Renal cortex interstitium (tissue), 11 donors: ENCODE data around the gene NRARP. TPM values are rescaled to one million over a fixed set of nuclear protein-coding genes. Genes with fewer than 3 reads are reported as not detected.

ENCODE experiments used
- DNase-seq, 11 donors: peaks; one replicate each; pipeline ENCODE4 v3.0.0-alpha.2; 2013; ENCODE audit warnings: low read depth in 9 of 11, low spot score in 4 of 11; ENCODE audit errors: extremely low read depth in 1 of 11
- polyA plus RNA-seq, 3 donors: library from polyadenylated mRNA; unstranded; fragments of 120-200 nt; gene quantifications; one replicate each; pipeline ENCODE4 v1.2.1, GENCODE V29; 2013; ENCODE audit not compliant: insufficient read length in 3 of 3

Gene NRARP
- polyA plus RNA-seq, 3 donors, result 6.8 to 9.0 (median 7.7) TPM

GRCh38 chr9:137293482-137294090, 8.5 kb downstream of the NRARP start:
- no peak for DNase-seq

DNA sequence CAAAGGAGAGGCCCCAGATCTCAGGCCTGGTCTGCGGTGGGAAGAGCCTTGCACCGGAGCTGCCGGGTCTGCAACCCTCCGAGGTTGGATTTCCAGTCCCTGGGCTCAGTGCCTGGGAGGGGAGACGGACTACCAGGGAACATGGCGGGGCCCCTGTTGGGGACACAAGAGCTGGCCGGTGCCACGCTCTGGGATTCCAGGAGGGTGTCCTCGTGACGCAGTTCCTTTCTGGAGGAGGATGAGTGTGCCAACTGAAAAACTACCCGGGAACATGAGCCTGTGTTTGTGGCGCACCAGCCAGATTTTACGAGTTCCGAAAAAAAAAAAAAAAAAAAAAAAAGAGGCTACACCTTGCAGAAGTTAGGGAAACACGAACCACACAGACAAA, 9.0 kb downstream of the NRARP start:
- no peak for DNase-seq

- no peak for DNase-seq
Observed at GRCh38 chr9:137286975-137287383, 15.1 kb downstream of the NRARP start.

GRCh38 chr9:137281345-137282116, 20.5 kb downstream of the NRARP start:
- DNase-seq, result no peak

- DNase-seq, result no peak
Observed at GRCh38 chr9:137280474-137281344, 21.4 kb downstream of the NRARP start.

DNA sequence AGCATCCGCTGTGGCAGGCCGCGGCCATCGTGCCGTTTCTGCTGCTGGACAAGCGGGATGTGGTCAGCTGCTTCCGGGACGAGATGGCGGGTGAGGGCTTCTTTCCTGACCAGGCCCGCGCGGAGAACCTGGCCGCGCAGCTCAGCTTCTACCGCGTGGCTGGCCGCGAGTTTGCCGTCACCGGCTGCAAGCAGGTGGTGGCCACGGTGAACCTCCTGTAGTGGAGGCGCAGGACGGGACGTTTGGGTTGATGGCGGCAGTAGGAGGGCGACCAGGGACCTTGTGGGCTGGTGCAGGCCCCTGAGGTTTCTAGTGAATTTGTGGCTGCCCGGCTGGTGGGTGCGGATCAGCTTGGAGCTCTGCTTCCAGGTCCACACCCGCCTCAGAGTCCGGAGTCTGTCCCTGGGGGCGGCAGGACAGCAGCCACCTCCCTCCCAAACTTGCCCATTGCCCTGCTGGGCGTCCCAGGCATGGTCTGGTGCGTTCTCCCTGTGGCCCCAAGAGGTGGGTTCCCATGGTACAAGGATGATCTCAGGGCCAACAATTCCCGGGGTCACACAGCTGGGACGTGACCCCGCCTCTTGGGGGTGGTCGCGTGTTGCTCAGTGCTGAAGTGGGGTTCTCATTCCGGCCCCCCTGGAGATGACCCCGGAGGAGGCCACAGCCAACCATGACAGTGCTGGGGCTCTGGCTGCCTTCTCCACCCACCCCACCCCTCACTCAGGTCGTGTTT, 22.2 kb downstream of the NRARP start:
- DNase-seq, result no peak

DNA sequence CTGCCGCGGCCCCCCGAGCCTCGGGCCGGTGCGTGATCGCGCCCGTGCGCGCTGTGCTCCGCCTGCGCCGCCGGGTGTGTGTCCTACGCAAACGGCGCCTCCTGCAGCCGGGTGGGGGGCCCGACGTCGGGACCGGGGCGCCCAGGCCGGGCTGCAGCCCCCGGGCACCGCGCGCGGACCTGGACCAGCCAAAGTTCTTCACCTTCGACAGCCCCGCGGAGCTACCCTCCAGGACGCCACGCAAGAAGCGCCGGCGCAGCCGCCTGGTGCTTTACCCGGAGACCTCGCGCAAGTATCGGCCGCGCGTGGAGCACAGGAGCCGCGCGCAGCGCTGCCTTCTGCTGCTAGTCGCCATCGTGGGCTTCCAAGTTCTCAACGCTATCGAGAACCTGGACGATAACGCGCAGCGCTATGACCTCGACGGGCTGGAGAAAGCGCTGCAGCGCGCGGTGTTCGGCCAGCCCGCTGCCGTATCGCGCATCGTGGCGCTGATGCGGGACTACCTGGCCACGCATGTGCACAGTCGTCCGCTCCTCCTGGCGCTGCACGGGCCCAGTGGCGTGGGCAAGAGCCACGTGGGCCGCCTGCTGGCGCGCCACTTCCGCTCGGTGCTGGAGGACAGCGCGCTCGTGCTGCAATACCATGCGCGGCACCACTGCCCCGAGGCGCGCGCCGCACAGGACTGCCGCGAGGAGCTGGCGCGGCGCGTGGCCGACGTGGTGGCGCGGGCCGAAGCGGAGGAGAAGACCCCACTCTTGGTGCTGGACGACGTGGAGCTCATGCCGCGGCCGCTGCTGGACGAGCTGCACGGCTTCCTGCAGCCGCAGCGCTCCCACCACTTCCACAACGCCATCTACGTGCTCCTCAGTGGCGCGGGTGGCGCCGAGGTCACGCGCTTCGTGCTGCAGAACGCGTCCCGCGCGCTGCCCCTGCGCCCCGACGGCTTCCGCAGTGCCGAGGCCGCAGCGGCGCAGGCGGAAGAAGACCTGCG, 23.1 kb downstream of the NRARP start:
- no peak for DNase-seq

GRCh38 chr9:137278061-137278701, 23.9 kb downstream of the NRARP start:
- no peak for DNase-seq

DNA sequence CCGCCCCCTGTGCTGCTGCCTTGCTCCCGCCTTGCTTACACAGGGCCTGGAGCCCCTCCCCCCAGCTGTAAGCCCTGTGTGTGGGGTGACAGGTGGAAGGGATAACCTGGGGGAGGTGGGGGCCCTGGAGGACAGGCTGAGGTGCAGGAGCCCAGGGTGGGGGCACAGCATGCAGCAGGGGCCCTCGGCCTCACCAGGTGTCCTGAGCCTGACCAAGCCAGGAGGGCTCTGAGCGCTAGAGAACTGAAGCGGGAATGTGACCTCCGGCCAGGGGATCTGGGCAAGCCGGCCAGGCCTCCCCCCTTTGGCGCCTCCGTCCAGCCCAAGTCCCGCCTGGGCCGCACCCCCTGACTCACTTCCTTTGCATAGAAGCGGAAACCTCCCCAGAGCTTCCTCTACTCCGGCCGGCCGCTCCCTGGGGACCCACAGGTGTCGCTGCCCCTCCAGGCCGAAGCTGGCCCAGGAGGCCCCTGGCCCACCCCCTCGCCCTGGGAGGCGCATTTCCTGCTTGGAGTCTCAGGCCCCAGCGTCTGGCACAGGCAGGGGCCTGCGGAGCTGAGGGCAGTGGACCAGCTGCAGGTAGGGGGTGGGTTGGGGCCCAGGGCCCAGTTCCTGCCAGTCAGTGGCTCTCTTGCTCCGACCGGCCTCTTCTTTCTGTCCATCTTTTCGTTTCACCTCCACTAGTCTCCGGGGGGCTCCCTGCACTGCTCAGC, 24.6 kb downstream of the NRARP start, which contains the start of gene TOR4A:
TOR4A (plus strand) TSS at position 398 of the 713 bp plus-strand sequence. CDS start 964 bp downstream, outside the sequence.
- no peak for DNase-seq

DNA sequence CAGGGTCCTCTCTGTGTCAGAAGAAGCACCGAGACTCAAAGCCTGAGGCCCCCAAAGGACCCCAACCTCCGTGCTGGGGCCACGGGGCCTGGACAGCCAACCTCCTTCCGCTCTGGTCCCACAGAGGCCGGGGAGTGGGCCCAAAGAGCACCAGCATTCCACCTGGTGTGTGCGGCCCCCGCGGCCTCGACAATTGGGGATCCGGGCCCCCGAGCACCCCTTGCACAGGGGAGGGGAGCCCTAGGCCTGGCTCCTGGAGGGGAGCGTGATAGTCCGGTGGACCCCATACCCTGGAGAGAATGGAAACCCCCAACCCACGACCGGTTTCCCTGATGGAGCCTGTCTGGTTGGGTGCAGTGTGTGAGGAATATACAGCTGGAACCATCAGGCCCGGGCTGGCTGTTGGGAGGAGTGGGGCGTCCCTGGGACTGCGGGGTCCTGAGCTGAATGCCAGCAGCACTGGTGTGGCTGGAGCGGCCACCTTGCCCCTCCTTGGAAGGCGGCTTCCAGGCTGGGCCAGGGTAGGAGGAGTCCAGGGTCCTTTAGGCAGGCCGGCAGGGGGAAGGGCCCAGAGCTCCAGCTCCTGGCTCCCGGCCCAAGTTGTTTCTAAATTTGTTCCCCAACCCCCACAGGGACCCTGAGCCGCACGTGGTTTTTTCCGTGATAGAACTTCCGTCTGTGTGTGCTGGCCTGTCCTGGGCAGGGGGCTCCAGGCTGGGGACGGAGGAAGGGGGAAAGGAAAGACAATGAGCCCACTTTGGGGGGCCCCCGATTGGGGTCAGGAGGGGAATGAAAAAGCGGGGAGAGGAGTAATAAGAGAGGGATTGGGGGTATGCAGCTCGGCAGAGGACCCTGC, 25.4 kb downstream of the NRARP start:
- peak in 2 of 11 donors; percentile 77 to 85 for DNase-seq

GRCh38 chr9:137275588-137276472, 26.2 kb downstream of the NRARP start:
- no peak for DNase-seq

GRCh38 chr9:137275203-137275587, 26.9 kb downstream of the NRARP start:
- no peak for DNase-seq

DNA sequence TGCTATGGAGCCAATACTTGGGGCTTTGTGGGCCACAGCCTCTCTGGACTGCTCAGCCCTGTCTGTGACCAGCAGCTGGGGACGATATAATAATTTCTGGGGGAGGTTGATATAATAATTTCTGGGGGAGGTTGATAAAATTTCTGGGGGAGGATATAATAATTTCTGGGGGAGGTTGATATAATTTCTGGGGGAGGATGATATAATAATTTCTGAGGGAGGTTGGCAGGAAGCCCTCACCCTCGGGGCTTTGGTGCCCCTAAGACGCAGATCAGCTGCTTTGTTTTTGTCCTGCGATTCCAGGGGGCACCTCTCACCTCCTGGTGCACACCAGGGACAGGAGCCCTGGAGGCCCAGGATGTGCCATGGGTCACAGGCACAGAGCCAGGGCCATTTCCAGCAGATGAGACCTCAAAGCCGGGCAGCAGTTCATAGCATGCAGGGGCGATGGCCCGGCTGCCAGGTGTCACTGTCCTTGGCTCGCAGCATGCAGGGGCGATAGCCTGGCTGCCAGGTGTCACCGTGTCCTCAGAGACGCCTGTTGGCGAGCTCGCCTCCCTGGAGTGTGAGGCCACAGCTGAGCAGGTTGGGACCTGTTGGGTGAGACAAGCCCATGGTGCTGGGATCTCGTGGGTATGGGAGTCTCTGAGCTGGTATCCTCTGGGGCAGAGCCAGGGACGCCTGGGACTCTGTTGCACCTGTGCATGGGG, 28.3 kb downstream of the NRARP start:
- DNase-seq, result no peak

- no peak for DNase-seq
Observed at GRCh38 chr9:137273095-137273490, 29.0 kb downstream of the NRARP start.
